OCI-LY1 (cell line): Measurements from ENCODE around the gene FMNL1.

Experiments used
- EZH2 ChIP-seq: fragments of 200-600 bp; sonication (generic), shearing (Covaris generic); IDR thresholded peaks from 2 replicates; pipeline ENCODE4 v1.8.0; 2017; ENCODE audit warnings: borderline replicate concordance, mixed run types, mild to moderate bottlenecking, antibody characterized with exemption, low read length, moderate library complexity, mixed read lengths
- TF ChIP-seq, protein P1 (sequence below): fragments of 200-600 bp; sonication (generic), shearing (Covaris generic); IDR thresholded peaks from 2 replicates; pipeline ENCODE4 v1.5.1; 2017; ENCODE audit warnings: mild to moderate bottlenecking, antibody characterized with exemption, low read length, moderate library complexity, mixed read lengths

DNA sequence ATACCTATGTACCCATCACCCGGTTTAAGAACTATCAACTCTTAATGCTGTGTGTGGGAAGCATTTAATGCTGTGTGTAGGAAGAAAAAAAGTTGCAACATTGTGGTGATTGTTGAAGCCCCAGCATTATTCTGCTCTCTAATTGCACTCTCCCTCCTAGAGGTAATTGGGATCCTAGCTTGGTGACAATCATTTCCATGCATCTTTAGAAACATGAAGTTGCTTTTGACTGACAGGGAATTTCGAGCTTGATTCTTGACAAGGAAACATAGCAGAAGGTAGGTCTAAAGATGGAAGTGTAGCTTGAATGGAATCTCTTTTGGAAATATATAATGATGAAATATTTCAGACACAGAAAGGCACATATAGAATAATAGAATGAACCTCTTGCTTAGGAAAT, 32.7 kb upstream of the FMNL1 start:
- TF ChIP-seq, protein P1, sequence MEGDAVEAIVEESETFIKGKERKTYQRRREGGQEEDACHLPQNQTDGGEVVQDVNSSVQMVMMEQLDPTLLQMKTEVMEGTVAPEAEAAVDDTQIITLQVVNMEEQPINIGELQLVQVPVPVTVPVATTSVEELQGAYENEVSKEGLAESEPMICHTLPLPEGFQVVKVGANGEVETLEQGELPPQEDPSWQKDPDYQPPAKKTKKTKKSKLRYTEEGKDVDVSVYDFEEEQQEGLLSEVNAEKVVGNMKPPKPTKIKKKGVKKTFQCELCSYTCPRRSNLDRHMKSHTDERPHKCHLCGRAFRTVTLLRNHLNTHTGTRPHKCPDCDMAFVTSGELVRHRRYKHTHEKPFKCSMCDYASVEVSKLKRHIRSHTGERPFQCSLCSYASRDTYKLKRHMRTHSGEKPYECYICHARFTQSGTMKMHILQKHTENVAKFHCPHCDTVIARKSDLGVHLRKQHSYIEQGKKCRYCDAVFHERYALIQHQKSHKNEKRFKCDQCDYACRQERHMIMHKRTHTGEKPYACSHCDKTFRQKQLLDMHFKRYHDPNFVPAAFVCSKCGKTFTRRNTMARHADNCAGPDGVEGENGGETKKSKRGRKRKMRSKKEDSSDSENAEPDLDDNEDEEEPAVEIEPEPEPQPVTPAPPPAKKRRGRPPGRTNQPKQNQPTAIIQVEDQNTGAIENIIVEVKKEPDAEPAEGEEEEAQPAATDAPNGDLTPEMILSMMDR: no peak
- no peak for TF ChIP-seq EZH2
